ENCODE results near the gene TAF4B. TPM values are rescaled to one million over a fixed set of nuclear protein-coding genes. Genes with fewer than 3 reads are reported as not detected.

TAF4B gene
- total RNA-seq, 2 experiments from 2014 or later, result 50.1 to 52.3 TPM

- peaks cover 24% of the 10 kb centered on the region for H3K4me1 ChIP-seq (ENCODE audit: insufficient read depth, low read length, poor library complexity, severe bottlenecking)
- H3K9me3 ChIP-seq (ENCODE audit: low read length), result peaks cover 9% of the 10 kb centered on the region; the same call in 1 of the 2 replicates
- peaks cover 28% of the 10 kb centered on the region for H3K36me3 ChIP-seq (ENCODE audit: insufficient read depth, low read length)
- no peaks in the 10 kb centered on the region for H3K9me2 ChIP-seq (ENCODE audit: insufficient read depth, low read length)
- peaks cover 9% of the 10 kb centered on the region; the same call in 1 of the 2 replicates for H4K20me1 ChIP-seq (ENCODE audit: insufficient read depth, low read length)
- no peak for TF ChIP-seq EZH2phosphoT487 (IDR thresholded peaks at IDR 0.05; ENCODE audit: borderline replicate concordance, low read depth, low read length)
- no peak for TF ChIP-seq CTCF (conservative IDR thresholded peaks at IDR 0.05; ENCODE audit: low read length)
- intact Hi-C loops (cut with micrococcal nuclease; ENCODE audit: unreplicated experiment), result no loop called here
- no peak overlapping the region for H3K4me2 ChIP-seq (ENCODE audit: low read length)
- POLR2A ChIA-PET, result interaction anchor here (0.8 to 1.4 kb wide), 3 partner anchors 12 to 87 kb away, joined by 3 to 5 read pairs (median 3); no protein-coding TSS in a partner anchor
- BruUV-seq (replicated peaks), result no TSS peak
- H3K79me2 ChIP-seq (ENCODE audit: insufficient read depth, low read depth, low read length), result peaks cover 80% of the 10 kb centered on the region
- no peak overlapping the region for H3K27ac ChIP-seq (ENCODE audit: low read depth, low read length, poor library complexity, severe bottlenecking)
- no peak overlapping the region for H3K4me3 ChIP-seq (ENCODE audit: low read depth, low read length, poor library complexity, severe bottlenecking)
- no peak overlapping the region for H2AFZ ChIP-seq (ENCODE audit: low read length)
- no peak for DNase-seq (ENCODE audit: low spot score)
- CTCF ChIA-PET (ENCODE audit: unreplicated experiment), result interaction anchor here (1.1 kb wide), 1 partner anchor 11 kb away, joined by 3 read pairs; no protein-coding TSS in a partner anchor
These were observed 35.9 kb downstream of the TAF4B start for GRCh38 chr18:26262156-26262555.

- no peak for TF ChIP-seq EZH2phosphoT487 (IDR thresholded peaks at IDR 0.05; ENCODE audit: borderline replicate concordance, low read depth, low read length)
- no peak for TF ChIP-seq CTCF (conservative IDR thresholded peaks at IDR 0.05; ENCODE audit: low read length)
- Histone ChIP-seq H2AFZ (ENCODE audit: low read length) (no peak overlapping the region), H3K9me2 (ENCODE audit: insufficient read depth, low read length) (no peaks in the 10 kb centered on the region), H3K4me3 (ENCODE audit: low read depth, low read length, poor library complexity, severe bottlenecking) (no peak overlapping the region), H3K4me1 (ENCODE audit: insufficient read depth, low read length, poor library complexity, severe bottlenecking) (peaks cover 14% of the 10 kb centered on the region), H3K36me3 (ENCODE audit: insufficient read depth, low read length) (peaks cover 61% of the 10 kb centered on the region), H4K20me1 (ENCODE audit: insufficient read depth, low read length) (peaks cover 9% of the 10 kb centered on the region; the same call in 1 of the 2 replicates), H3K9me3 (ENCODE audit: low read length) (no peaks in the 10 kb centered on the region), H3K4me2 (ENCODE audit: low read length) (no peak overlapping the region), H3K79me2 (ENCODE audit: insufficient read depth, low read depth, low read length) (peaks cover 40% of the 10 kb centered on the region), H3K27ac (ENCODE audit: low read depth, low read length, poor library complexity, severe bottlenecking) (no peak overlapping the region)
- POLR2A ChIA-PET, result interaction anchor here (0.6 kb wide), 2 partner anchors 26 to 85 kb away, joined by 3 read pairs; no protein-coding TSS in a partner anchor
- CTCF ChIA-PET (ENCODE audit: unreplicated experiment), result no interaction called here
- intact Hi-C loops (cut with micrococcal nuclease; ENCODE audit: unreplicated experiment), result no loop called here
- no peak for DNase-seq (ENCODE audit: low spot score)
- TSS peak; percentile 13 for BruUV-seq (replicated peaks)
These were observed 41.2 kb downstream of the TAF4B start for GRCh38 chr18:26267357-26267930.

- intact Hi-C loops (cut with micrococcal nuclease; ENCODE audit: unreplicated experiment), result no loop called here
- Histone ChIP-seq H3K27ac (ENCODE audit: low read depth, low read length, poor library complexity, severe bottlenecking) (no peak overlapping the region), H2AFZ (ENCODE audit: low read length) (no peak overlapping the region), H3K79me2 (ENCODE audit: insufficient read depth, low read depth, low read length) (peaks cover 30% of the 10 kb centered on the region), H3K36me3 (ENCODE audit: insufficient read depth, low read length) (peaks cover 70% of the 10 kb centered on the region), H3K9me3 (ENCODE audit: low read length) (no peaks in the 10 kb centered on the region), H3K4me1 (ENCODE audit: insufficient read depth, low read length, poor library complexity, severe bottlenecking) (peaks cover 13% of the 10 kb centered on the region), H3K4me2 (ENCODE audit: low read length) (no peak overlapping the region), H4K20me1 (ENCODE audit: insufficient read depth, low read length) (peaks cover 3% of the 10 kb centered on the region; the same call in 1 of the 2 replicates), H3K9me2 (ENCODE audit: insufficient read depth, low read length) (no peaks in the 10 kb centered on the region), H3K4me3 (ENCODE audit: low read depth, low read length, poor library complexity, severe bottlenecking) (no peak overlapping the region)
- TF ChIP-seq CTCF (conservative IDR thresholded peaks at IDR 0.05; ENCODE audit: low read length) (no peak), EZH2phosphoT487 (IDR thresholded peaks at IDR 0.05; ENCODE audit: borderline replicate concordance, low read depth, low read length) (no peak)
- no peak for DNase-seq (ENCODE audit: low spot score)
- BruUV-seq (replicated peaks), result no TSS peak
- CTCF ChIA-PET (ENCODE audit: unreplicated experiment), result no interaction called here
- POLR2A ChIA-PET, result no interaction called here
These were observed 42.2 kb downstream of the TAF4B start for GRCh38 chr18:26268454-26268853.

All from OCI-LY7 (cell line).